Hindlimb muscle (tissue), 1 donor: ENCODE measurements around the gene CNN1. TPM values are rescaled to one million over a fixed set of nuclear protein-coding genes. Genes with fewer than 3 reads are reported as not detected.
"Not testable (repeated sequence)": the region's sequence is repeated elsewhere in the genome, so short reads cannot be mapped to it uniquely, and the experiment has no call there.

Experiments
- DNase-seq: peaks from one replicate; pipeline ENCODE4 v3.0.0-alpha.2; 2013
- polyA plus RNA-seq: library from polyadenylated mRNA; unstranded; fragments of 120-200 nt; gene quantifications from one replicate; pipeline ENCODE4 v1.2.1, GENCODE V29; 2013; ENCODE audit not compliant: insufficient read length

CNN1 gene
- polyA plus RNA-seq, 1 donor, result 43.0 TPM

GRCh38 chr19:11534948-11535347 is 3.7 kb upstream of the CNN1 start:
- no peak for DNase-seq

GRCh38 chr19:11535792-11536595 is 2.7 kb upstream of the CNN1 start:
- peak; percentile 81 for DNase-seq

GRCh38 chr19:11539495-11540365 is 1.1 kb downstream of the CNN1 start:
- DNase-seq, result no peak

GRCh38 chr19:11540645-11541044 is 2.0 kb downstream of the CNN1 start:
- no peak for DNase-seq

GRCh38 chr19:11541238-11541637 is 2.6 kb downstream of the CNN1 start:
- no peak for DNase-seq

- no peak for DNase-seq
These were observed 9.5 kb downstream of the CNN1 start for GRCh38 chr19:11547929-11548700.

- no peak for DNase-seq
These were observed 10.8 kb downstream of the CNN1 start for GRCh38 chr19:11549386-11549953.

- no peak for DNase-seq
These were observed 11.6 kb downstream of the CNN1 start for GRCh38 chr19:11550265-11550664.

- DNase-seq, result no peak
These were observed 13.1 kb downstream of the CNN1 start for GRCh38 chr19:11551603-11552235.

GRCh38 chr19:11552666-11553372 is 14.2 kb downstream of the CNN1 start:
- DNase-seq, result no peak

- no peak for DNase-seq
These were observed 15.5 kb downstream of the CNN1 start for GRCh38 chr19:11554160-11554559.

GRCh38 chr19:11555246-11555645 is 16.6 kb downstream of the CNN1 start:
- DNase-seq, result no peak

- DNase-seq, result no peak
These were observed 18.2 kb downstream of the CNN1 start for GRCh38 chr19:11556634-11557420.

GRCh38 chr19:11558881-11559828 is 20.5 kb downstream of the CNN1 start, which contains the start of gene ELOF1:
Gene ELOF1 (minus strand): TSS chr19:11559230. CDS start chr19:11554347, 4,883 bp downstream.
- DNase-seq, result peak; percentile 99

GRCh38 chr19:11560404-11561051 is 21.9 kb downstream of the CNN1 start:
- no peak for DNase-seq

- DNase-seq, result no peak
These were observed 24.9 kb downstream of the CNN1 start for GRCh38 chr19:11563532-11563931.

- not testable (repeated sequence) for DNase-seq
These were observed 25.6 kb downstream of the CNN1 start for GRCh38 chr19:11564082-11564807.

GRCh38 chr19:11565649-11565980 is 27.0 kb downstream of the CNN1 start:
- not testable (repeated sequence) for DNase-seq
